Measurements from ENCODE around the gene DCLK1.

Gene DCLK1

DNA sequence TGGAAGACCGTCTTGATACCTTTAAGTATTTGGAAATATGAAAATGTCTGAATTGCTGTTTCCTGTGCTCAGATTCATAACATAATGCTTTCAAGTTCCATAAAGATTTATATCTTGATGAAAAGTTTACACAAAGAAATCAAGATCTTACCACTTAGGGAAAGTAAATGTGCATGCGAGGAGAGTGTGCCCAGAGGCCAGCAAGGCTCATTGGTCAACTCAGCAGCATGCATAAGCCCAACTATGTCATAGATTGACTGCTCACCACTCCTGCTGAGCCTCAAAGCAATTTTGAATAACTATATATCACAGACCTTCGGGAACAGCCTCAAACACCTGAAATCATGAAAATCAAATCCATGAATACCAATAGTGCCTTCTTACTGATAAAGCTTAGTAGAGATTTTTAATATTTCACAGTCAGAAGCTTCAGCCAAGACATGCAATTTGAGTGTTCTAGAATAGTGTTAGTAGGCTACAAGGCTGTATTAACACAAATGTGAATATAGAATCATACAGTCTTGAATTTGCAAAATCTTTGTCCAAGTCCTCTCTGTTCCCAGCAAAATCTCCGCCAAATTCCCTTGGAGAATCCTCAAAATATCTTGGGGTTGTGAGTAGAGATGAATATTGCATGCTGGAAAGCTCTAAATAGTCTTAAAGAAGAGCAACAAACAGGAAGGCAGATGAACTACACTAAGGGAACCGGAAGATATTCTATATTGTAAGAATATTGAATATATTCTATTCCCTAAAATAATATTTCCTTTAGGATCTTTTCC is 124.1 kb downstream of the DCLK1 start:
- Mint-ChIP-seq H3K27me3 (no peaks in the 10 kb centered on the region), H3K27ac (no peak overlapping the region), H3K9me3 (ENCODE audit: low read depth) (no peaks in the 10 kb centered on the region), H3K36me3 (no peaks in the 10 kb centered on the region), H3K4me1 (ENCODE audit: low read depth) (no peaks in the 10 kb centered on the region), H3K4me3 (no peak overlapping the region)

DNA sequence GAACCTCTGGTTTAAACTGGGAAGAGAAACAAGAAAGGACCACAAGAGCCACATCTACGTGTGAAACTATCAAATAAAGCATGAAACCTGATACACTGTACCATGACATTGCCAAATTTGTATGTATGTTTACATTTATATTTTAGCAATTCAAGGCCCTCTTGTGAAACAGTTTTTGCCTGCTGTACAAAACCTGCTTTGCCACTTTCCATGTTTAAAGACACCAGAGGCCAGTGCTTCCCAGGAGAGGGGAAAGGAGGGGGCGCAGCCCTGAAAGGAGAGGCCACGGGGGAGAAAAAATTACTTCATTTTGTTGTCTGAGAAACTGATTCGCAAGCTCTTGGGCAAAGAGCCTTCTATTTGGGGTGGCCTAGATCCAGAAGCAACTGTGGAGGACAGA is 124.8 kb downstream of the DCLK1 start:
- no peak overlapping the region for H3K4me3 Mint-ChIP-seq
- H3K36me3 Mint-ChIP-seq: no peaks in the 10 kb centered on the region
- no peak overlapping the region for H3K27ac Mint-ChIP-seq
- no peaks in the 10 kb centered on the region for H3K27me3 Mint-ChIP-seq
- no peaks in the 10 kb centered on the region for H3K9me3 Mint-ChIP-seq (ENCODE audit: low read depth)
- H3K4me1 Mint-ChIP-seq (ENCODE audit: low read depth): no peaks in the 10 kb centered on the region

DNA sequence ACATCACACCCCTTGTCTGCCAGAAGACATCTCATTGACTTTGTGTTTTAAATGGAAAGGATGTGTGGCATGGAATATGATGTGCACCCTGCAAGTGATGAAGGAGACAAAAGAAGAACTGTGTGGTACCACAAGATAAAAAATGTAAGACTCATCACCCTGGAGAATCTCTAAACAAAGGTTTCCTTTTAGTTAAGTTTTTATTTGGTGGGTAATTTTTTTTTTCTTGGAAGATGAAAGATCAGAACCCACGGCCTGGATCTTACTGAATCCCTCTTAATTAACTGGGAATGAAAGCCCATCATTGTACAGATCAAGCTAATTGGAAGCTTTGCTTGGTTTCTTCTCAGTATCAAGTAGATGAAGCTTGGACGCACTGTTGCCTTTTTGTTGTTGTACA is 129.6 kb downstream of the DCLK1 start:
- no peak overlapping the region for H3K27ac Mint-ChIP-seq
- H3K36me3 Mint-ChIP-seq: no peaks in the 10 kb centered on the region
- peaks cover 5% of the 10 kb centered on the region for H3K9me3 Mint-ChIP-seq (ENCODE audit: low read depth)
- H3K4me1 Mint-ChIP-seq (ENCODE audit: low read depth): no peaks in the 10 kb centered on the region
- peaks cover 1% of the 10 kb centered on the region for H3K27me3 Mint-ChIP-seq
- H3K4me3 Mint-ChIP-seq: no peak overlapping the region

DNA sequence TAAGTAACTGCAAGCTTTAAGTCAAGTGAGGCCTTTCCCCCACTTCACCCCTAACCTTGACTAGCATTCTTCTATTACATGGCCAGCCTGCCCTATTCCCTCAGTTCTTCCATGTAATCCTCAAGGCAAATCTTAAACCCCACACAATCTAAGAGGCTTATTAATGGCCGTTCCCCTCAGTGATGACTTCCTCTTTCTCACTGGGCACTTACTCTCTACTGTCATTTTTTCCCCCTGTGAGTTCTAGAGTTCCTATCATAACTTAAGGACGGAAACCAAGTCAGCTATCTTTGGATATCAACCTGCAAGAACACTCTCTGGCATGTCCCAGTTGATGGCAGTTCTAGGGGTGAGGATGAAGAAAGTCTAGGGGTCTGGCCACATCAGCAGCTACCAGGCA is 131.2 kb downstream of the DCLK1 start:
- H3K36me3 Mint-ChIP-seq: no peaks in the 10 kb centered on the region
- no peaks in the 10 kb centered on the region for H3K4me1 Mint-ChIP-seq (ENCODE audit: low read depth)
- peaks cover 5% of the 10 kb centered on the region for H3K9me3 Mint-ChIP-seq (ENCODE audit: low read depth)
- H3K4me3 Mint-ChIP-seq: no peak overlapping the region
- peaks cover 1% of the 10 kb centered on the region for H3K27me3 Mint-ChIP-seq
- no peak overlapping the region for H3K27ac Mint-ChIP-seq

DNA sequence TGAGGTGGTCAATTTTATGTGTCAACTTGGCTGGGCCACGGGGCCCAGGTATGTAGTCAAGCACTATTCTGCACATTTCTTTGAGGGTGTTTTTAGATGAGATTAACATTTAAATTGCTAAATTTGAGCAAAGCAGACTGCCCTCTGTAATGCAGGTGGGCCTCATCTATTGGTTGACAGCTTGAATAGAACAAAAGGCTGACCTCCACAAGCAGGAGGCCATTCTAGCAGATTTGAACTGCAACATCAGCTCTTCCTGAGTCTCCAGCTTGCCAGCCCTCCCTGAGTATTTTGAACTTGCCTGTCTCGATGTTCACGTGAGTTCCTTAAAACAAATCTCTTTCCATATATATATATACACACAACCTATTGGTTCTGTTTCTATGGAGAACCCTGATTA is 134.8 kb downstream of the DCLK1 start:
- H3K27ac Mint-ChIP-seq: no peak overlapping the region
- peaks cover 3% of the 10 kb centered on the region for H3K27me3 Mint-ChIP-seq
- H3K4me3 Mint-ChIP-seq: no peak overlapping the region
- no peaks in the 10 kb centered on the region for H3K36me3 Mint-ChIP-seq
- peaks cover 5% of the 10 kb centered on the region for H3K9me3 Mint-ChIP-seq (ENCODE audit: low read depth)
- no peaks in the 10 kb centered on the region for H3K4me1 Mint-ChIP-seq (ENCODE audit: low read depth)

DNA sequence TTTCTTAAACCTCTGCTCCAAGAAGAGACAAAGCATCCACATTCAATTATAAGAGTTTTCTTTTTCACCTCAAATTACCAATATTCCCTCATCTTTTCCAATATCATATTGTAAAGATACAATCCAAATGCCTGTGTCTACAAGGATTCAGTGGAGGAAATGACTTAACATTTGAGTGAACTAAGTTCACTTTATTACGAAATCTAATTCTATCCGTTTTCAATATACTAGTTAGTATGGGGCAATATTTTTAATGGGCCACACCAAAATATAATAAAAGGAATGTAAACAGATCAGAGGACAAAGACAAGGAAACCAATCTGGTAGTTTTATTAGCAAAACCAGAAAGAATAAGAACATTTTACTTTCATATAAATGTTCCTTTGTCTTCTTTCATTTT is 136.0 kb downstream of the DCLK1 start:
- Mint-ChIP-seq H3K36me3 (no peaks in the 10 kb centered on the region), H3K27me3 (peaks cover 3% of the 10 kb centered on the region), H3K9me3 (ENCODE audit: low read depth) (peaks cover 5% of the 10 kb centered on the region)

DNA sequence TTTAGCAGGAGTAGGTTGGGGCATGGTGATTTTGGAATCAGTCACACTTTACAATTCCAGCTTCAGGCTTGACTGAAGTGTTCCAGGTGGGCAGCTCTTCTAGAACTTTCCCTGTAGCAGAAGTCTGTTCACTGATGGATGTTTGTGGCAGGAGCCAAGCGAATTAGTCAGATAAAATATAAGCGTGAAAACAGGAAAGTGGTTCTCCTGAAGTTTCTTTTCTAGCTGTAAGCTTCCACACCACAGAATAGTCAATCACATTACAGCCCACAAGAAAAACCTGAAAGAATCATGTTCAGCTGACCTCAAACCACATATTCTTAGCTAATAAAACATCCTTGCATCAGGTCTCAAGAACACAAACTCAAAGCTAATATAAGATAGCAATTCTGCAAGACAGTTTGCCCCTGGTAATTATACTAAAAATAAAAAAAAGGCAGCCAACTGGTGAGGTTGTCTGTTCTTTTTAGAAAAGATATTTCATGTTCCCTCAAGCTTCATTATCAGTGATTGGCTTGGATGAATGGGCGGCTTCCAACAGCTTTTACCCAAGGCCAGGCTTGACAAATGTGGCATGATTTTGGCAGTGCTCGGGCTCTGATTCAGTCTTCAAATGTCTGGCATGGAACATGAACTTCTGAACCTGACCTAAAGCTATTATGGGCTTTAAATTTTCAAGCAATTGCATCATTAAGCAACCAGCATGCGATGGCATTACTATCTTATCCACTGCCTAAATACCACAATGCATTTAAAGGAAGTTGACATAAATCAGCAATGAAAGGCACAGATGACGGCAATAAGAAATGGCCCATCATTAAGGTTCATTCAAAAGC is 136.8 kb downstream of the DCLK1 start:
- Mint-ChIP-seq H3K9me3 (ENCODE audit: low read depth) (peaks cover 5% of the 10 kb centered on the region), H3K4me1 (ENCODE audit: low read depth) (no peaks in the 10 kb centered on the region), H3K4me3 (no peak overlapping the region), H3K27me3 (peaks cover 3% of the 10 kb centered on the region), H3K36me3 (no peaks in the 10 kb centered on the region), H3K27ac (no peak overlapping the region)

More for the DNA sequence above, 136.0 kb downstream of the DCLK1 start:
- Mint-ChIP-seq H3K4me1 (ENCODE audit: low read depth) (no peaks in the 10 kb centered on the region), H3K4me3 (no peak overlapping the region), H3K27ac (no peak overlapping the region)

DNA sequence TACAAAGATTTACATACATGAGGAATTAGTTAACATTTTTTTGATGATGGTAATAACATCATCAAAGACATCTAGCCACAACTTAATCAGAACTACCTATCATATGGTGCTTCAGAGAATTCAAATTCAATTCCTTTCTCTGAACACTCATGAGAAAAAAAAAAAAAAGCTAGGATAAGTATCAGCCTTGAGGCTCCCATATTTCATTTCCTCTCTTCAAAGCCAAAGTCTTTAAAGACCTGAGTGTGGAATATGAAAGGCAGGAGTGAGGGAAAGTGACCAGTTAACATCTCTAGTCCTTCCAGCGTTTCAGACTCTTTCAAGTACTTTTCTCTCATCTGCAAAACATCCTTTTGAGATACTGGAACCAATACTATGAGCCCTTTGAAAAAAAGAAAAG is 137.5 kb downstream of the DCLK1 start:
- no peak overlapping the region for H3K27ac Mint-ChIP-seq
- no peak overlapping the region for H3K4me3 Mint-ChIP-seq
- H3K4me1 Mint-ChIP-seq (ENCODE audit: low read depth): no peaks in the 10 kb centered on the region
- no peaks in the 10 kb centered on the region for H3K36me3 Mint-ChIP-seq
- peaks cover 4% of the 10 kb centered on the region for H3K27me3 Mint-ChIP-seq
- H3K9me3 Mint-ChIP-seq (ENCODE audit: low read depth): peaks cover 5% of the 10 kb centered on the region

DNA sequence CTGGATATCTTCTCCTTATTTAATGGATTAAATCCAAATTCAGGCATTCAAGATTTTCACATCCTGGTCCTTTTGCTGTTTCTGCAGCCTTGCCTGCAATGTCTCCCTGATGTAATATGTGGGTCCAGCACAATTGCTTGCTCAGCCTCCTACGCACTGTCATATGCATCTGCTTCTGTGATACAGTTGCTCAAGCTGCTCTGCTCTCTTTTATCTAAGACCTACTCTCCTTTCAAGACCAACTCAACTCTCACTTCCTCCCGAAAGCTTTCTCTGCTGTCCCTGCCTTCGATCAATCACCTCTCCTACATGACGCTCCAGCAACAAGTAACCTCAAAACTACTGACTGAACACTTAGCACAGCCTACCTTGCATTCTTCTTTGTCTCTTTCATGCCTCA is 138.2 kb downstream of the DCLK1 start:
- Mint-ChIP-seq H3K4me3 (no peak overlapping the region), H3K27ac (no peak overlapping the region), H3K36me3 (no peaks in the 10 kb centered on the region), H3K9me3 (ENCODE audit: low read depth) (no peaks in the 10 kb centered on the region), H3K27me3 (peaks cover 4% of the 10 kb centered on the region), H3K4me1 (ENCODE audit: low read depth) (no peaks in the 10 kb centered on the region)

DNA sequence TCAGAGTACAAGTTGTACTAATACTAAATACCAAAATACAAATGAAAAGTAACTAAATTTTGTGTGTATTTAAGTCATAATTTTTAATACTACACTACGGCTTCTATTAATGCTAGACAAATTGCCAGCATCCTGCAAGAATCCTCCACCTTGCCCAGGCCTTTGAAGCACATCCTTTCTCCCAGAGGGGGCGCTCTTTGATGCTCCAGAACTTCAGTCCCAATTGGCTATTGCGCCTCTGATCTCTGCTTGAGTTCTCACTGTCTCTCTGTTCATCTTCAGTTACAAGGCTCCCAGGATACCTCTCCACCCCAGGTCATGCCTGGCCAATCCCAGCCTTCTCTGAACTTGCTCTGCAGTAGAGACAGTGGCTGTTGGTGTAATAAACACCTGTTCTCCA is 141.0 kb downstream of the DCLK1 start:
- H3K4me1 Mint-ChIP-seq (ENCODE audit: low read depth): no peaks in the 10 kb centered on the region
- H3K27me3 Mint-ChIP-seq: peaks cover 5% of the 10 kb centered on the region
- no peak overlapping the region for H3K4me3 Mint-ChIP-seq
- no peaks in the 10 kb centered on the region for H3K9me3 Mint-ChIP-seq (ENCODE audit: low read depth)
- H3K36me3 Mint-ChIP-seq: no peaks in the 10 kb centered on the region
- no peak overlapping the region for H3K27ac Mint-ChIP-seq

DNA sequence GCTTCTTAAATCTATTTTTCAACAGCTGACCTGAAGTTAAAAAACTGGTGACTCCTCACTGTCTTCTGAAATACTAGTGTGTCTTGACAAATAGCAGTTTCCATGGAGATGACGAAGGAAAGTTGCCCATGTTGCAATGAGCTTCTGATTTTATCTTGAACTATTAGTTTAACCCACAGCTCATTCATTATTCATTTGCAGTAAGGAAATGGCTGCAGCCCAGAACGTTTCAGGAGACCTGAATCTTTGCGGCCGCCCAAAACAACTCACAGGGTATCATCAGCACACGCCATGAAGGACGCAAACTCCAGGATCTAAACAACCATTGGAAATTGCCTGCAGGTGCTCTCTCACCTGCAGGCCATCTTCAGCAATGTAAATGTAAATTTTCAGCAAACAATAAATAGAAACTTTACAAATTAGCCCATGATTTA is 142.5 kb downstream of the DCLK1 start:
- Mint-ChIP-seq H3K4me1 (ENCODE audit: low read depth) (no peaks in the 10 kb centered on the region), H3K27ac (no peak overlapping the region), H3K9me3 (ENCODE audit: low read depth) (no peaks in the 10 kb centered on the region), H3K36me3 (no peaks in the 10 kb centered on the region), H3K27me3 (peaks cover 5% of the 10 kb centered on the region), H3K4me3 (no peak overlapping the region)

DNA sequence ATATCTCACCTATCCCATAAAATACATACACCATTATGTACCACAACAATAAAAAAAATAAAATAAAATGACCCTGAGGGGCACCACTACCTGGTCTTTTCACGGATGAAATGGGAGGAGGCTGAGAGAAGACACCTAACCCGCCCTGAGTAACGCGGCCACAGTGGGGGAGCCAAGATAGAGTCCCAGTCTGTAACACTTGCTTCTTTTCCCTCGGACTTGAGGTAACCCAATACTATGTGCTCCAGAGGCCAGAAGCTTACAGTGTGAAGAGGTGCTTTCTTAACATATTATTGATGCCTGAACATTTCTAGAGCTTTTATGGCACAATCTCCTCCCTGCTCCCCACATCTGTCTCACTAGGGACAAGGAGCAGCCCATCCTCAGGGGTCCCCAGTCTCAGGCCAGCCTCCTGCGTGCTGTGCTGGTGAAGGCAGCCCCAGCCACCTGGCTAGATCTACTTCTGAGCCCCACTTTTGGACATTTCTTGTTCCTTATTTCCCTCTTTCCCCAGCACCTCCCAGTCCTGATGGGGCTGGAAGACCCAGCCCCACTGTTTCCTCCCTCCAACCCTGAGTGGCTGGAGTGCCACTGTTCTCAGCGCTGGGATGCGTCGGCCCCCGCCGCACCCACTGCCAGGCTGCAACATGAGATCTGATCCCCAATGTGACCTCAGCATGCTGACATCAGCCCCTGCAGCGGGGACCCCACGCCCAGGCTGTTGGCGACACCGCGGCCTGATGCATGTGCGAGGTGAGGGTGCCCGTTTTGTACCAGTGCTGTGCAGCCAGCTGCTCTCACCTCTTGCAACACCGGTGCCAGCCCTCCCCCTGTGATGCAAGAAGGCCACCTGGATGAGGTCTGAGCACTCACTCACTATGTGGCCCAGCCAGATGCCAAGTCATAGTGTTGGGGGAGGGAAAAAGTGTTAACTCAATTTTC is 143.3 kb downstream of the DCLK1 start:
- H3K36me3 Mint-ChIP-seq: no peaks in the 10 kb centered on the region
- no peaks in the 10 kb centered on the region for H3K9me3 Mint-ChIP-seq (ENCODE audit: low read depth)
- H3K4me3 Mint-ChIP-seq: no peak overlapping the region
- H3K27me3 Mint-ChIP-seq: peaks cover 5% of the 10 kb centered on the region
- no peaks in the 10 kb centered on the region for H3K4me1 Mint-ChIP-seq (ENCODE audit: low read depth)
- H3K27ac Mint-ChIP-seq: no peak overlapping the region

DNA sequence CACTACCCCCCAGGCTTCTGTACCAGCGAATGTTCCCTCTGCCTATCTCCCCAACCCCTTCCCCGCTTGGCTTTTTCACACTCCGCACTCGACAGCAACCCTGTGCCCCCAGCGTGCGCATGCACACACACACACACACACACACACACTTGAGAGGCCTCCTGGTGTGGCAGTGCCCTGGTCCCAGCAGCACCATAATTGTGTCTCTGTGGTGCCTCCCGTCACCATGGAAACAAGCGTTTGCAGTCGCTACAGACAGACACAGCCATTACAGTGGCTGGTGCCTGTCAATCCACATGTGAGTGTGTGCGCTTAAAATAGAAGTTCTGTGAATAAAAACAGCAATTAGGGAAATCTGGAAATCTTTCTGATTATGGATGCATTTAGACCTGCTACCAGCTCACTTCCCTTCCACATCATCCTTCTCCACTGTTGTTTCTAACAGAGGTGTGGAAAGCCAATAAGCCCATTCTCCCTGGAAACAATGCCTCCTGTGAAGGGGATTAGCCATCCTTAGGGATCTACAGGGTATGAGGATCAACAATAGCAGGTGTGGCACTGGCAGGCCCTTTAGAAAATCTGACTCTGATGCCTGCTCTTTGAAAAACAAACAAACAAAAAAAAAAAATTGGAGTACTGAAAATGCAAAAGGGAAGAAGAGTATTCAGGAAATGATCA is 146.3 kb downstream of the DCLK1 start:
- Mint-ChIP-seq H3K27me3 (peaks cover 3% of the 10 kb centered on the region), H3K9me3 (ENCODE audit: low read depth) (no peaks in the 10 kb centered on the region), H3K4me3 (no peak overlapping the region), H3K27ac (no peak overlapping the region), H3K36me3 (no peaks in the 10 kb centered on the region), H3K4me1 (ENCODE audit: low read depth) (no peaks in the 10 kb centered on the region)

DNA sequence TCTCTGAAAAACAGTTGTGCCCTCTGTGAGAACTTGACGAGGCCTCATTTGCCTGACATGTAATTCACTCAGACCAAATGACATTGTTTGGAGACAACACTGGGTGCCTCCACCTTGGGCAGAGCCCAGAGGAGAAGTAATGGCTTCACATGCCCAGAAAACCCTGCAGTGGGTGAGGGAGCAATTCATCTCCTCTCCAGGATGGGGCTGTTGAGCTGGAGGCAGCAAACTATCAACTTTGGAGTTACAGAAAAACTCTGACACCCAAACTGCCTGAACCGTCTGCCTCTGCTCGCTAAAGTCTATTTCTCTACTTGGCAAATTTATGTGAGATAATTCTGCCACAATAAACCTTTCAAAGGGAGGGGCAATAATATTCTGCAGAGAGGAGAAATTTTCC is 146.9 kb downstream of the DCLK1 start:
- peaks cover 3% of the 10 kb centered on the region for H3K27me3 Mint-ChIP-seq
- H3K27ac Mint-ChIP-seq: no peak overlapping the region
- H3K36me3 Mint-ChIP-seq: no peaks in the 10 kb centered on the region
- H3K9me3 Mint-ChIP-seq (ENCODE audit: low read depth): no peaks in the 10 kb centered on the region
- H3K4me1 Mint-ChIP-seq (ENCODE audit: low read depth): no peaks in the 10 kb centered on the region
- no peak overlapping the region for H3K4me3 Mint-ChIP-seq

Measured in activated naive CD8-positive, alpha-beta T cell (primary cell).